Spinal cord (tissue), 10 donors: ENCODE measurements around the gene KIF1A. TPM values are rescaled to one million over a fixed set of nuclear protein-coding genes. Genes with fewer than 3 reads are reported as not detected.

ENCODE experiments used
- DNase-seq, 6 donors: peaks; one replicate each; pipeline versions ENCODE4 v3.0.0 to v3.0.0-alpha.2; 2013 to 2015; ENCODE audit warnings: low spot score in 6 of 6, low read depth in 4 of 6
- H3K27ac ChIP-seq: one replicate; pipeline ENCODE4 v1.5.1; 2013; ENCODE audit warnings: low read depth, low read length, control low read depth
- H3K27me3 ChIP-seq: one replicate; pipeline ENCODE4 v1.6.1; 2013; ENCODE audit warnings: low read length; ENCODE audit not compliant: control insufficient read depth, insufficient read depth
- H3K36me3 ChIP-seq: one replicate; pipeline ENCODE4 v1.6.1; 2013; ENCODE audit warnings: low read length; ENCODE audit not compliant: control insufficient read depth, insufficient read depth
- H3K4me1 ChIP-seq: one replicate; pipeline ENCODE4 v1.6.1; 2013; ENCODE audit warnings: low read length; ENCODE audit not compliant: control insufficient read depth, insufficient read depth
- H3K4me3 ChIP-seq: one replicate; pipeline ENCODE4 v1.5.1; 2013; ENCODE audit warnings: low read depth, low read length, control low read depth
- H3K9me3 ChIP-seq: one replicate; pipeline ENCODE4 v1.6.1; 2013; ENCODE audit warnings: low read length; ENCODE audit not compliant: control insufficient read depth, insufficient read depth
- WGBS: methylation state at CpG from one replicate; pipeline ENCODE4 v1.1.5; 2013; ENCODE audit warnings: missing lambda C conversion rate; ENCODE audit not compliant: insufficient coverage; 5-methylcytosine and 5-hydroxymethylcytosine counted together
- polyA plus RNA-seq, 2 donors: library from polyadenylated mRNA; unstranded; fragments of 120-200 nt; gene quantifications; one replicate each; pipeline ENCODE4 v1.2.1, GENCODE V29; 2013; ENCODE audit not compliant: insufficient read length in 2 of 2
- total RNA-seq, 2 donors: library from RNA; depleted of rRNA in 1 of 2; stranded (reverse); fragments of 120-200 nt in 1 of 2; fragments of >200 nt in 1 of 2; gene quantifications; one replicate each; pipeline versions ENCODE4 v1.2.3 to v1.2.4, GENCODE V29; 2013 to 2014
- donor health status: healthy.

KIF1A gene
- total and polyA plus RNA-seq, 4 donors: 125 to 519 (median 317) TPM

- DNase-seq: no peak
- WGBS: 80% methylated on average over 3 of the region's 9 CpGs
- H3K27ac ChIP-seq: no peak overlapping the region
- no peaks in the 10 kb centered on the region for H3K9me3 ChIP-seq
- no peak overlapping the region for H3K4me3 ChIP-seq
- peaks cover 16% of the 10 kb centered on the region for H3K4me1 ChIP-seq
- peaks cover 87% of the 10 kb centered on the region for H3K36me3 ChIP-seq
- H3K27me3 ChIP-seq: no peaks in the 10 kb centered on the region
These were observed 45.2 kb downstream of the KIF1A start for GRCh38 chr2:240774856-240775255.

- peaks cover 100% of the 10 kb centered on the region for H3K36me3 ChIP-seq
- no peak overlapping the region for H3K4me3 ChIP-seq
- H3K27ac ChIP-seq: no peak overlapping the region
- no peaks in the 10 kb centered on the region for H3K27me3 ChIP-seq
- DNase-seq: no peak
- H3K4me1 ChIP-seq: no peaks in the 10 kb centered on the region
- H3K9me3 ChIP-seq: no peaks in the 10 kb centered on the region
- 89% methylated on average over 7 of the region's 7 CpGs for WGBS
These were observed 50.9 kb downstream of the KIF1A start for GRCh38 chr2:240769096-240769495.

DNA sequence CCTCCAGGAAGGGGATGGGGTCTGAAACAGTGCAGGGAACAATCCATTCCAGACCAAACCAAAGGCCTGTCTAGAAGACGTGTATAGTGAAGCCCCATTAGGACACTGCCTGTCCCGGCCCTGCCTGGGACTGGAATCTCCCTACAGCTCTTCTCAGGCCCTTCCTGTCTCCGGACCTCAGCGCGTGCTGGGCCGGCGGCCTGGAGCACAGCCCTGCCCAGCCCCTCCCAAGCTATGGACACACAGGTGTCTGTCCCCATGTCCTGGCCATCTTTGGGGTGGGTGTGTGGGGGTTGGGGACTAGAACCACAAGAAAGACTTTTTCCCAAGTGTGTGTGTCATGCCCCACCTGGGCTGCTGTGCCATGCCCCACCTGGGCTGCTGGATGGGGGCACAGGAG is 51.8 kb downstream of the KIF1A start:
- WGBS: 92% methylated on average over 2 of the region's 7 CpGs
- Histone ChIP-seq H3K36me3 (peaks cover 100% of the 10 kb centered on the region), H3K27ac (no peak overlapping the region)

GRCh38 chr2:240767341-240767740 is 52.7 kb downstream of the KIF1A start:
- Histone ChIP-seq H3K27ac (no peak overlapping the region), H3K36me3 (peaks cover 100% of the 10 kb centered on the region), H3K4me1 (no peaks in the 10 kb centered on the region), H3K9me3 (no peaks in the 10 kb centered on the region), H3K4me3 (no peak overlapping the region), H3K27me3 (no peaks in the 10 kb centered on the region)
- 91% methylated on average over 5 of the region's 5 CpGs for WGBS
- DNase-seq: no peak

More for the DNA sequence above, 51.8 kb downstream of the KIF1A start:
- Histone ChIP-seq H3K9me3 (no peaks in the 10 kb centered on the region), H3K4me3 (no peak overlapping the region), H3K27me3 (no peaks in the 10 kb centered on the region), H3K4me1 (no peaks in the 10 kb centered on the region)
- DNase-seq: no peak

- Histone ChIP-seq H3K36me3 (peaks cover 100% of the 10 kb centered on the region), H3K4me1 (no peaks in the 10 kb centered on the region), H3K9me3 (no peaks in the 10 kb centered on the region), H3K27ac (no peak overlapping the region), H3K4me3 (no peak overlapping the region), H3K27me3 (no peaks in the 10 kb centered on the region)
- no peak for DNase-seq
- WGBS: 91% methylated on average over 7 of the region's 7 CpGs
These were observed 53.9 kb downstream of the KIF1A start for GRCh38 chr2:240766072-240766471.

DNA sequence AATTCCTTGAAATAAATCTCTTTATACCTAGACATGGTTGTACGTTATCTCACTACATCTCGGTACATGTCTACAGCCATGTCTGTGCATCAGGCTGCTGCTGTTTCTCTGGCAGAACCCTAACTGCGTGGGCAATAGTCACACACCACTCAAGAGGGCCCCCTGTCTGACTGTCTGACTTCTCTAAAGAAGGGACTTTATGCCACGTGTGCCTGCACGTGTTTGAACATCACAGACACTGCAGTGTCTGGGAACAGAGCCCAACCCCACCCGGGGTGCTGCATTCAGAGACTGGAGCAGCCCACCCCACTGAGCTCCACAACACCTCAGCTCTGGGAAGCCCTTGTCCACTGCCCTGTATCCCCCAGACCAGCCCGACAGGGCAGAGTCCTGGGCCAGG is 55.0 kb downstream of the KIF1A start:
- Histone ChIP-seq H3K27ac (no peak overlapping the region), H3K9me3 (no peaks in the 10 kb centered on the region), H3K36me3 (peaks cover 100% of the 10 kb centered on the region), H3K4me3 (no peak overlapping the region), H3K27me3 (no peaks in the 10 kb centered on the region), H3K4me1 (no peaks in the 10 kb centered on the region)
- 51% methylated on average over 7 of the region's 7 CpGs for WGBS
- DNase-seq: peak in 1 of 6 donors; percentile 42

DNA sequence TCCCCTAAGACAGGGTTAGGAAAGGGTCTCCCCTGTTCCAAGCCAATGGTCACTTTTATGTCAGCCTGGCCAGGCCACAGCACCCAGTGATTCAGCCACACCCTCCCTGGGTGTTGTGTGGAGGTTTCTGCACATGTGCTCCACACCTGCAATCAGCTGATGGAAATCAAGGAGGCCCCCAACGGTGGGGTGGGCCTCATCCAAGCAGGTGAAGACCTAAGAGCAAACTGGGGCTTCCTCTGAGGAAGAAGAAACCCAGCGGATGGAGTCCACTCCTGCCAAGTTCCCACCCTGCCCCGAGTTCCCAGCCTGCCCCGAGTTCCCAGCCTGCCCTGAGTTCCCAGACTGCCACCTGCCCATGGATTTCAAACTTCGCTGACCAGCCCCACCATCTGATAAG is 55.4 kb downstream of the KIF1A start:
- 77% methylated on average over 5 of the region's 5 CpGs for WGBS
- H3K27ac ChIP-seq: no peak overlapping the region
- H3K9me3 ChIP-seq: no peaks in the 10 kb centered on the region
- no peaks in the 10 kb centered on the region for H3K4me1 ChIP-seq
- H3K4me3 ChIP-seq: no peak overlapping the region
- peaks cover 100% of the 10 kb centered on the region for H3K36me3 ChIP-seq
- H3K27me3 ChIP-seq: no peaks in the 10 kb centered on the region
- DNase-seq: no peak

GRCh38 chr2:240762971-240763370 is 57.0 kb downstream of the KIF1A start:
- H3K36me3 ChIP-seq: peaks cover 100% of the 10 kb centered on the region
- no peaks in the 10 kb centered on the region for H3K27me3 ChIP-seq
- H3K4me1 ChIP-seq: no peaks in the 10 kb centered on the region
- DNase-seq: no peak
- no peak overlapping the region for H3K27ac ChIP-seq
- no peaks in the 10 kb centered on the region for H3K9me3 ChIP-seq
- WGBS: 92% methylated on average over 15 of the region's 21 CpGs
- no peak overlapping the region for H3K4me3 ChIP-seq

GRCh38 chr2:240762249-240762648 is 57.8 kb downstream of the KIF1A start:
- DNase-seq: no peak
- 93% methylated on average over 5 of the region's 8 CpGs for WGBS
- H3K27me3 ChIP-seq: no peaks in the 10 kb centered on the region
- H3K4me1 ChIP-seq: no peaks in the 10 kb centered on the region
- peaks cover 100% of the 10 kb centered on the region for H3K36me3 ChIP-seq
- H3K4me3 ChIP-seq: no peak overlapping the region
- no peaks in the 10 kb centered on the region for H3K9me3 ChIP-seq
- H3K27ac ChIP-seq: no peak overlapping the region

DNA sequence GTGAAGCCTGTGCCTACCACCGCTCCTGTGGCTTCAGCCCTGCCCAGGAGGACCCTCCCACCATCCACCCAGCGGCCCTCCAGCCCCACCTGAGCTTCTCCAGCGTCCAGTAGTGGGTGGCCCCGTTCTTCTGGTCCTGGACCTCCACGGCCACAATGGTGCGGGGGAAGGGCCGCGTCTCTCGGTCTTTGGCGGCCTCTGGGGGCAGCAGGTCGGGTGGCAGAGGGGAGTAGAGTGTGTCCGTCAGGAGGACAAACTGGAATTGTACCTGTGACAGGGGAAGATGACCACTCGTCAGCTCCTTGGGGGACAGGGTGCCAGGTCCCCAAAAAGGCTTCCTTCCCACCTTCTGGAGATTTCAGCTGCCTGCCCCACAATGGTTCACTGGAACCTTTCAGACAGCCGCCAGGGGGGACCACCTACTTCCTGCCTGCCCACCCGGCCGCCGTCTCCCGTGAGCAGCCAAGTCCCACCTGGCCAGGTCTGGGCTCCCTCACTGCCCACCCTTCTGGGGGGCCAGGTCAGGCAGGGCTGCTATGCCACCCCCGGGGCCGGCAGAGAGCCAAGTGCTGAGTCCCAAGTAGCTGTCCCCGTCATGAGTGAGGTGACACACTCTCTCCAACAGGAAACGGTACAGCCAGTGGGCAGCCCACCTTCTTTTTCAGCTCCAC is 59.3 kb downstream of the KIF1A start:
- 76% methylated on average over 20 of the region's 22 CpGs for WGBS
- Histone ChIP-seq H3K36me3 (peaks cover 100% of the 10 kb centered on the region), H3K4me1 (no peaks in the 10 kb centered on the region), H3K9me3 (no peaks in the 10 kb centered on the region), H3K4me3 (no peak overlapping the region), H3K27me3 (no peaks in the 10 kb centered on the region), H3K27ac (no peak overlapping the region)
- no peak for DNase-seq
